ENCODE data around the gene KLHL35.

GRCh38 chr11:75454987-75455386, 22.0 kb upstream of the KLHL35 start:
- TF ChIP-seq CTCF (IDR thresholded peaks at IDR 0.05) (no peak), POLR2A (IDR thresholded peaks at IDR 0.05; ENCODE audit: low read depth) (no peak)
